ENCODE results near the gene SIX5.

GRCh38 chr19:45816236-45817009, 47.4 kb upstream of the SIX5 start:
- TF ChIP-seq CTCF (IDR thresholded peaks at IDR 0.05) (no peak), POLR2A (IDR thresholded peaks at IDR 0.05) (no peak), EP300 (IDR thresholded peaks at IDR 0.05) (no peak), POLR2AphosphoS5 (IDR thresholded peaks at IDR 0.05) (no peak)

Measured in suprapubic skin (tissue), 4 donors.